K562 (cell line): ENCODE measurements around the gene TTC39A. TPM values are rescaled to one million over a fixed set of nuclear protein-coding genes. Genes with fewer than 3 reads are reported as not detected.

Source experiments
- NR2C1 ChIP-seq, 2 experiments: fragments of 450-650 bp; IDR thresholded peaks; 2 replicates each; pipeline ENCODE4 v1.6.1; 2017; ENCODE audit warnings: mild to moderate bottlenecking in 2 of 2, antibody characterized with exemption in 1 of 2, inconsistent platforms in 1 of 2, missing compliant biosample characterization in 1 of 2, missing genetic modification characterization in 1 of 2
- RAD51 ChIP-seq: fragments of 450-650 bp; IDR thresholded peaks from 2 replicates; pipeline ENCODE4 v1.7.1; 2016; ENCODE audit warnings: low read depth, mild to moderate bottlenecking, borderline replicate concordance
- ZNF583 ChIP-seq: fragments of 250-450 bp; sonication (Bioruptor Pico); IDR thresholded peaks from 2 replicates; pipeline ENCODE4 v1.4.0; 2020
- polyA plus RNA-seq, 8 experiments: library from polyadenylated mRNA; depleted of rRNA in 4 of 8; stranded (reverse) in 5 of 8; unstranded in 3 of 8; fragments of >200 nt; fragmentation: Nextera tagmentation in 2 of 8; fragmentation: Illumina TruSeq in 1 of 8; extraction: Ambion mirVana in 2 of 8; extraction: Trizol in 1 of 8; gene quantifications; 2 replicates each; pipeline versions ENCODE4 v1.2.1 to v1.2.3, GENCODE V29; 2011 to 2014; ENCODE audit warnings: inconsistent platforms in 1 of 8, missing spikeins in 1 of 8
- total RNA-seq, 7 experiments: library from RNA; depleted of rRNA in 6 of 7; stranded (reverse); fragments of >200 nt in 6 of 7; fragmentation: Illumina TruSeq in 2 of 7; extraction: Trizol in 2 of 7; gene quantifications; 2 replicates each; pipeline versions ENCODE4 v1.2.1 to v1.2.3, GENCODE V29; 2011 to 2021; ENCODE audit warnings: low replicate concordance in 1 of 7
- TF ChIP-seq, protein P1 (sequence below): fragments of 450-650 bp; IDR thresholded peaks from 2 replicates; pipeline ENCODE4 v1.6.1; 2017; ENCODE audit warnings: antibody characterized with exemption, mild to moderate bottlenecking
- TF ChIP-seq, protein P2 (sequence below): fragments of 450-650 bp; formaldehyde crosslinking; IDR thresholded peaks from 2 replicates; pipeline ENCODE4 v1.4.0; 2020; ENCODE audit warnings: mild to moderate bottlenecking, moderate library complexity

The TTC39A gene
- total and polyA plus RNA-seq, 9 of the 15 experiments (the other 6 are each of a cell fraction or from before 2014, with no cell fraction given): 0.18 to 0.82 (median 0.35) TPM

DNA sequence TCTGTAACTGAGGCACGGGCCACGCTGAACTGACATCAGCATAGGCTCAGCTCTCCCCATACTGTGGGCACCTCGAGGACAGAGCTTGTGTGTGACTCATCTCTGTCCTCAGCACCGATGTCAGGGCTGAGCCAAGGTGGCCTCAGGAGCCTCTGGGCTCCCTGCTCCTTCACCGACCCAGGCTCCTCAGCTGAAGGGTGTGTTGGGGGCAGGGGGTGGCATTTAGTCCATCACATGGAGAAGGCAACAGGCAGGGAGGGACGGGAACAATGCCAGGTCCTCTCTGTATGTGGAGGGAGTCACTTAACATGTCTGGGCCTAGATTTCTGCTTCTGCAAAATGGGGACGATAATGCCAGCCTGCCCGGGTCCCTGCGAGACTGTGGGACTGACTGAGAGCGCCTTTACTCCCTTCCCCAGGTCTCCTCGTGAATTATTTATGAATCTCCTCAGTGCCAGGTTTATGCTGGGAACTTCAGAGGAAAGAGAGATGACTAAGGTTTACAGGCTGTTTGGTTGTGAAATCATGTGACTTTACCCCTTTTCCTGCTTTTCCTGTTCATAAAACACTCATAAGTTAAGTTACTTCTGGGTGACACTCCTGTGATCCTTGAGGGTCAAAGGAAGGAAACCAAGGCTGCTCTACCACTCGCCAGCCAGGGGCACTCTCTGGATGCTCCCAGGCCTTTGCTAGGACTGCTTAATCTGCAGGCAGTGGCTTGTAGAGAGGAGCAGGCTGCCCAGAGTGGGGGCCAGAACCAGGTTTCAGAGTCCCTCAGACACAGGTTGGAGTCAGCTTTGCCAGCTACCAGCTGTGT lies 16.2 kb downstream of the TTC39A start (continued):
- TF ChIP-seq, protein P1, sequence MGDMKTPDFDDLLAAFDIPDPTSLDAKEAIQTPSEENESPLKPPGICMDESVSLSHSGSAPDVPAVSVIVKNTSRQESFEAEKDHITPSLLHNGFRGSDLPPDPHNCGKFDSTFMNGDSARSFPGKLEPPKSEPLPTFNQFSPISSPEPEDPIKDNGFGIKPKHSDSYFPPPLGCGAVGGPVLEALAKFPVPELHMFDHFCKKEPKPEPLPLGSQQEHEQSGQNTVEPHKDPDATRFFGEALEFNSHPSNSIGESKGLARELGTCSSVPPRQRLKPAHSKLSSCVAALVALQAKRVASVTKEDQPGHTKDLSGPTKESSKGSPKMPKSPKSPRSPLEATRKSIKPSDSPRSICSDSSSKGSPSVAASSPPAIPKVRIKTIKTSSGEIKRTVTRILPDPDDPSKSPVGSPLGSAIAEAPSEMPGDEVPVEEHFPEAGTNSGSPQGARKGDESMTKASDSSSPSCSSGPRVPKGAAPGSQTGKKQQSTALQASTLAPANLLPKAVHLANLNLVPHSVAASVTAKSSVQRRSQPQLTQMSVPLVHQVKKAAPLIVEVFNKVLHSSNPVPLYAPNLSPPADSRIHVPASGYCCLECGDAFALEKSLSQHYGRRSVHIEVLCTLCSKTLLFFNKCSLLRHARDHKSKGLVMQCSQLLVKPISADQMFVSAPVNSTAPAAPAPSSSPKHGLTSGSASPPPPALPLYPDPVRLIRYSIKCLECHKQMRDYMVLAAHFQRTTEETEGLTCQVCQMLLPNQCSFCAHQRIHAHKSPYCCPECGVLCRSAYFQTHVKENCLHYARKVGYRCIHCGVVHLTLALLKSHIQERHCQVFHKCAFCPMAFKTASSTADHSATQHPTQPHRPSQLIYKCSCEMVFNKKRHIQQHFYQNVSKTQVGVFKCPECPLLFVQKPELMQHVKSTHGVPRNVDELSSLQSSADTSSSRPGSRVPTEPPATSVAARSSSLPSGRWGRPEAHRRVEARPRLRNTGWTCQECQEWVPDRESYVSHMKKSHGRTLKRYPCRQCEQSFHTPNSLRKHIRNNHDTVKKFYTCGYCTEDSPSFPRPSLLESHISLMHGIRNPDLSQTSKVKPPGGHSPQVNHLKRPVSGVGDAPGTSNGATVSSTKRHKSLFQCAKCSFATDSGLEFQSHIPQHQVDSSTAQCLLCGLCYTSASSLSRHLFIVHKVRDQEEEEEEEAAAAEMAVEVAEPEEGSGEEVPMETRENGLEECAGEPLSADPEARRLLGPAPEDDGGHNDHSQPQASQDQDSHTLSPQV: peak; percentile 56; the same call in 1 of the 2 replicates
- no peak for TF ChIP-seq NR2C1 (IDR thresholded peaks at IDR 0.05)
- 0 out of 2 replicates have a peak, but pooled peaks have one; percentile 14 for TF ChIP-seq NR2C1 (tag; IDR thresholded peaks at IDR 0.05)
- TF ChIP-seq, protein P2, sequence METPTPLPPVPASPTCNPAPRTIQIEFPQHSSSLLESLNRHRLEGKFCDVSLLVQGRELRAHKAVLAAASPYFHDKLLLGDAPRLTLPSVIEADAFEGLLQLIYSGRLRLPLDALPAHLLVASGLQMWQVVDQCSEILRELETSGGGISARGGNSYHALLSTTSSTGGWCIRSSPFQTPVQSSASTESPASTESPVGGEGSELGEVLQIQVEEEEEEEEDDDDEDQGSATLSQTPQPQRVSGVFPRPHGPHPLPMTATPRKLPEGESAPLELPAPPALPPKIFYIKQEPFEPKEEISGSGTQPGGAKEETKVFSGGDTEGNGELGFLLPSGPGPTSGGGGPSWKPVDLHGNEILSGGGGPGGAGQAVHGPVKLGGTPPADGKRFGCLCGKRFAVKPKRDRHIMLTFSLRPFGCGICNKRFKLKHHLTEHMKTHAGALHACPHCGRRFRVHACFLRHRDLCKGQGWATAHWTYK (CRISPR knock-in tag): peak; percentile 65; the same call in 1 of the 2 replicates
- TF ChIP-seq ZNF583 (CRISPR knock-in tag): 0 out of 2 replicates have a peak, but pooled peaks have one; percentile 59
- TF ChIP-seq RAD51: peak; percentile 15; the same call in 1 of the 2 replicates
